DOHH2 (cell line): ENCODE measurements around the gene SNX9.

Experiments used
- EZH2phosphoT487 ChIP-seq: fragments of 200-600 bp; sonication (generic); IDR thresholded peaks from 2 replicates; pipeline ENCODE4 v1.6.1; 2017; ENCODE audit warnings: borderline replicate concordance, mild to moderate bottlenecking, antibody characterized with exemption, low read length, moderate library complexity, mixed read lengths
- TF ChIP-seq, protein P1 (sequence below): fragments of 200-600 bp; sonication (generic); IDR thresholded peaks from one replicate; pipeline ENCODE4 v1.5.1; 2014; ENCODE audit warnings: antibody characterized with exemption, mild to moderate bottlenecking, low read depth, low read length; ENCODE audit not compliant: poor library complexity, severe bottlenecking

DNA sequence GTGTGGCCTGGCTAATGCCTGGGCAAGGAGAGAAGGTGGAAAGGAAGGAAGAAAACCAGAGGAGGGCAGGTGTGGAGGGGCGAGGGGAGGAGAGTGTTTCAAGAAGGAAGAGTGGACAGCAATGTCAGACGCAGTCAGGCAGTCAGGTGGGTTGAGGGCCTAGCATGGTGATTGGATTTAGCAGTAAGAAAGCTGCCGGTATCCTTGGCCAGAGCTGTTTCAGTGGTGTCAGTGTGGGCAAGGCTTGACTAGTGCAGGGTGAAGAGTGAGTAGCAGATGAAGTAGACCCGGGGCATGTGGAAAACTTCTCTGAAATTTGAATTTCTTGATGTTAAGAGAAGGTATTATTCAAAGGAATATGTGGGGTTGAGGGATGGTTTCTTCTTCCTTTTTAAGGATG, 27.0 kb downstream of the SNX9 start:
- TF ChIP-seq, protein P1, sequence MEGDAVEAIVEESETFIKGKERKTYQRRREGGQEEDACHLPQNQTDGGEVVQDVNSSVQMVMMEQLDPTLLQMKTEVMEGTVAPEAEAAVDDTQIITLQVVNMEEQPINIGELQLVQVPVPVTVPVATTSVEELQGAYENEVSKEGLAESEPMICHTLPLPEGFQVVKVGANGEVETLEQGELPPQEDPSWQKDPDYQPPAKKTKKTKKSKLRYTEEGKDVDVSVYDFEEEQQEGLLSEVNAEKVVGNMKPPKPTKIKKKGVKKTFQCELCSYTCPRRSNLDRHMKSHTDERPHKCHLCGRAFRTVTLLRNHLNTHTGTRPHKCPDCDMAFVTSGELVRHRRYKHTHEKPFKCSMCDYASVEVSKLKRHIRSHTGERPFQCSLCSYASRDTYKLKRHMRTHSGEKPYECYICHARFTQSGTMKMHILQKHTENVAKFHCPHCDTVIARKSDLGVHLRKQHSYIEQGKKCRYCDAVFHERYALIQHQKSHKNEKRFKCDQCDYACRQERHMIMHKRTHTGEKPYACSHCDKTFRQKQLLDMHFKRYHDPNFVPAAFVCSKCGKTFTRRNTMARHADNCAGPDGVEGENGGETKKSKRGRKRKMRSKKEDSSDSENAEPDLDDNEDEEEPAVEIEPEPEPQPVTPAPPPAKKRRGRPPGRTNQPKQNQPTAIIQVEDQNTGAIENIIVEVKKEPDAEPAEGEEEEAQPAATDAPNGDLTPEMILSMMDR, result no peak
- TF ChIP-seq EZH2phosphoT487, result no peak
